Kidney (tissue), 14 donors: ENCODE results near the gene ACVR1B. TPM values are rescaled to one million over a fixed set of nuclear protein-coding genes. Genes with fewer than 3 reads are reported as not detected.

Experiments
- DNase-seq, 5 donors: peaks; one replicate each; pipeline ENCODE4 v3.0.0-alpha.2; 2013 to 2020
- FAIRE-seq: peaks from 2 replicates; lab custom pipeline; 2012; peaks lifted over from hg19 to GRCh38; lab: Jason Lieb, UNC
- H3K27ac ChIP-seq, 2 donors: one replicate each; pipeline ENCODE4 v1.7.0; 2013; ENCODE audit warnings: low read depth in 2 of 2, low read length in 2 of 2, inconsistent platforms in 1 of 2
- H3K27me3 ChIP-seq: one replicate; pipeline ENCODE4 v1.7.1; 2013; ENCODE audit warnings: low read length, inconsistent platforms; ENCODE audit not compliant: control insufficient read depth, insufficient read depth
- H3K36me3 ChIP-seq, 3 donors: one replicate each; pipeline versions ENCODE4 v1.7.0 to v1.7.1; 2013; ENCODE audit warnings: low read length in 3 of 3, control low read depth in 1 of 3, inconsistent platforms in 1 of 3; ENCODE audit not compliant: insufficient read depth in 3 of 3, control insufficient read depth in 2 of 3
- H3K4me1 ChIP-seq, 3 donors: one replicate each; pipeline versions ENCODE4 v1.7.0 to v1.7.1; 2013; ENCODE audit warnings: low read length in 3 of 3, inconsistent platforms in 1 of 3, low read depth in 1 of 3; ENCODE audit not compliant: control insufficient read depth in 2 of 3, insufficient read depth in 2 of 3
- H3K4me3 ChIP-seq, 3 donors: one replicate each; pipeline versions ENCODE4 v1.7.0 to v1.8.1; 2013; ENCODE audit warnings: low read length in 3 of 3, control low read depth in 1 of 3, inconsistent platforms in 1 of 3
- H3K9ac ChIP-seq, 3 donors: one replicate each; pipeline versions ENCODE4 v1.7.0 to v1.7.1; 2013; ENCODE audit warnings: low read length in 3 of 3, control low read depth in 1 of 3, inconsistent platforms in 1 of 3
- H3K9me3 ChIP-seq, 3 donors: one replicate each; pipeline versions ENCODE4 v1.7.0 to v1.7.1; 2013; ENCODE audit warnings: low read length in 3 of 3, control low read depth in 1 of 3, inconsistent platforms in 1 of 3; ENCODE audit not compliant: control insufficient read depth in 2 of 3, insufficient read depth in 1 of 3
- intact Hi-C: fragments of 100-400 bp; cut with DNase I; formaldehyde crosslinking; loops from one replicate; pipeline ENCODE4 v1.11.1; 2022
- polyA plus RNA-seq: library from polyadenylated mRNA; stranded (reverse); fragments of 350-450 nt; fragmentation: Illumina TruSeq; extraction: RNeasy Lipid Tissue Mini Kit (QIAGEN cat#74804); gene quantifications from one replicate; pipeline ENCODE4 v1.2.3, GENCODE V29; 2014; ENCODE audit warnings: low read depth, low replicate concordance; ENCODE audit not compliant: insufficient read depth
- total RNA-seq: library from RNA; stranded (reverse); fragmentation: NEBNext Ultra II Directional; extraction: Animal tissue kit (Norgen Biotek cat#: 25700); gene quantifications from one replicate; pipeline ENCODE4 v1.2.1, GENCODE V29; 2021
- TF ChIP-seq, protein P1 (sequence below): IDR thresholded peaks from 3 replicates; pipeline ENCODE4 v1.5.1; 2012; ENCODE audit warnings: mild to moderate bottlenecking, moderate library complexity, borderline replicate concordance; ENCODE audit not compliant: insufficient read depth; ENCODE audit errors: extremely low read depth
- donor health status: control.
- donor health status: control.
- donor health status: control.
- donor health status: control.
- donor health status: control.
- donor health status: DM: yes; HTN: yes; CAD: no.
- donor health status: Normal renal cell carcinoma (clear cell type).

The ACVR1B gene
- total and polyA plus RNA-seq, 2 donors from 2014 or later, result 30.6 to 95.5 TPM

DNA sequence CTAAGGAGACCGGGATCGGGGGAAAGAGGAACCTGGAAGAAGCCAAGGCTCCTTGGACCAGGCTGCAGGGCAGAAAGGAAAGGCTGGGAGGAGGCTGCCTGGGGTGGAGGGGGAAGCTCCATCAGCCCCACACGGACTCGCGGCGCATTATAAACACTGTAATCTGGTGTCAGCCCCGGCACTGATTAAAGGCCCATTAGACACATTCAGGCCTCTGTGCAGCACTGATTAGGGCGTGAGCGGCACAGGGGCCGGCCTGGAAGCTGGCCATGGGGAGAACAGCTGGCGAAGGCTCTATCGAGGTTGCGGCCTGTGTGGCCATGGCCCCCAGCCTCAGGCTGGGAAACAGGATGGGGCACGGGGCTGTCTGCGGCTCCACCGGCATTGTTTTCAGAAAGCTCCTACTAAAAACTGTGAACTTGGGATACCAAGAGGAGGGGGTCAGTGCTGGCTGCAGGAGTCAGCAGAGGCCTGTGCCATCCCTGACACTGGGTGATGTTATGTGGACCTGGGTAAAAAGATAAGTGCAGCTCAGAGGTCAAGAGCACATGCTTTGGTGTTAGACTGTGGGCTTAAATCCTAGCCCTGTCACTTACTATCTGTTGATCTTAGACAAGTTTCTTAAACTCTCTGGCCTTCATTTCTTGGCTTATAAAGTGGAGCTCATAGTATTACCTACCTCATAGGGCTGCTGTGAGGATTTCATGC is 33.6 kb upstream of the ACVR1B start:
- Histone ChIP-seq H3K9ac (no peak overlapping the region), H3K27ac (no peak overlapping the region), H3K36me3 (peaks cover 0 to 5% (median 3%) of the 10 kb centered on the region in 3 donors), H3K4me1 (peaks cover 0 to 13% (median 11%) of the 10 kb centered on the region in 3 donors), H3K4me3 (no peak overlapping the region), H3K27me3 (no peaks in the 10 kb centered on the region), H3K9me3 (no peaks in the 10 kb centered on the region)
- TF ChIP-seq, protein P1, sequence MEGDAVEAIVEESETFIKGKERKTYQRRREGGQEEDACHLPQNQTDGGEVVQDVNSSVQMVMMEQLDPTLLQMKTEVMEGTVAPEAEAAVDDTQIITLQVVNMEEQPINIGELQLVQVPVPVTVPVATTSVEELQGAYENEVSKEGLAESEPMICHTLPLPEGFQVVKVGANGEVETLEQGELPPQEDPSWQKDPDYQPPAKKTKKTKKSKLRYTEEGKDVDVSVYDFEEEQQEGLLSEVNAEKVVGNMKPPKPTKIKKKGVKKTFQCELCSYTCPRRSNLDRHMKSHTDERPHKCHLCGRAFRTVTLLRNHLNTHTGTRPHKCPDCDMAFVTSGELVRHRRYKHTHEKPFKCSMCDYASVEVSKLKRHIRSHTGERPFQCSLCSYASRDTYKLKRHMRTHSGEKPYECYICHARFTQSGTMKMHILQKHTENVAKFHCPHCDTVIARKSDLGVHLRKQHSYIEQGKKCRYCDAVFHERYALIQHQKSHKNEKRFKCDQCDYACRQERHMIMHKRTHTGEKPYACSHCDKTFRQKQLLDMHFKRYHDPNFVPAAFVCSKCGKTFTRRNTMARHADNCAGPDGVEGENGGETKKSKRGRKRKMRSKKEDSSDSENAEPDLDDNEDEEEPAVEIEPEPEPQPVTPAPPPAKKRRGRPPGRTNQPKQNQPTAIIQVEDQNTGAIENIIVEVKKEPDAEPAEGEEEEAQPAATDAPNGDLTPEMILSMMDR, result no peak
- FAIRE-seq, result no peak
- peak in 1 of 5 donors; percentile 32 for DNase-seq
- intact Hi-C loops, result no loop called here

DNA sequence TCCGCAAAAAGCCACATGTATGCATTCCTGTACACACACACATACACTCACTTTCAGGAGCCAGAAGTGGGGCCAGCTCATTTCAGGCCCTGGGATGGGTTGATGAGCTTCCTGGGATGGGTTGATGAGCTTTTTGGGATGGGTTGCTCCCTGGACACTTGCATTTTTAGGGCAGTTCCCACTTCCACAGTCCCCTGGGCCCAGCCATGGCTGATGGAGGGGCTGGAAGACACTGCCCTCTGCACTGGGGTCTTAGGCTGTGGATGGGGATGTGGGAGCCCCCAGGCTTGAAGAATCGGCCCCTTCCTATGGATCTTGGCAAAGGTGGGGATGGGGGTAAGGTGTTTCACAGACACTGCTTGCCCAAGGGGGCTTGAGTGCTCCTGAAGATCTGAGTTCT is 31.5 kb upstream of the ACVR1B start:
- FAIRE-seq (no peak), DNase-seq (peak in 1 of 5 donors; percentile 27)
- TF ChIP-seq, protein P1, result no peak
- no peaks in the 10 kb centered on the region for H3K9me3 ChIP-seq
- no peak overlapping the region for H3K27ac ChIP-seq
- intact Hi-C loops, result no loop called here
- no peaks in the 10 kb centered on the region for H3K27me3 ChIP-seq
- H3K4me3 ChIP-seq, result no peak overlapping the region
- no peak overlapping the region for H3K9ac ChIP-seq
- peaks cover 0 to 5% (median 3%) of the 10 kb centered on the region in 3 donors for H3K36me3 ChIP-seq
- H3K4me1 ChIP-seq, result peaks cover 0 to 24% (median 15%) of the 10 kb centered on the region in 3 donors

DNA sequence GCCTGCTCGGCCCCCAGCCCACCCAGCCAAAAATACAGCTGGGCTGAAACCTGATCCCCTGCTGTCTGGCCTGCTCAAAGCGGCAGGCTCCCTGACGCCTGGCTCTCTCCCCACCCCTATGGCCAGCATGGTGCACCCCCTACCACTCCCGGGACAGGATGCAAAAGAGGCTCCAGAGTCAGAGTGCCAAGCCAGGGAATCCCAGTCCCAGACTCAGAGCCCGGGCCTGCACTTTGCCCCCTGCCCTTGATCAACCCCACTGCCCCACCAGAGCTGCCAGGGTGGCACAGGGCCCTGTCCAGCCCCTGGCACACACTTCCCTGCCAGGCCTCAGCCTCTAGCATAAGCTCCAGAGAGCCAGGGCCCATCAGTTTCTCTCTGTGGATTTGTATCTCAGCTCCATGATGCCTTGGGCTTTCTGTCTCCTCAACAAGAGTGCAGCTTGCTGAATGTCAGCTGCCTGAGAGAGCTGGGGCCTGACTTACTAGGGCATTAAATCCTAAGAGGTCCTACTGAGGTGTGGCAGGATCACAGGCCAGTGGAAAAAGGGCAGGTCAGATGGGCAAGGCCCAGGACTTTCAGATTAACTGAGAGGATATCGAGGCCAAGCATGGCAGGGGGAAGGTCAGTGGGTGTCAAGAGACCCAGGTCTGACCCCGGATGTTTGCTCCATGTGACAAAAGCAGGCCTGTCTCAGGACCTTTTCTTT is 30.3 kb upstream of the ACVR1B start:
- Histone ChIP-seq H3K27ac (no peak overlapping the region), H3K36me3 (peaks cover 0 to 3% (median 0%) of the 10 kb centered on the region in 3 donors), H3K4me3 (no peak overlapping the region), H3K9me3 (no peaks in the 10 kb centered on the region), H3K27me3 (no peaks in the 10 kb centered on the region), H3K4me1 (peaks cover 0 to 26% (median 23%) of the 10 kb centered on the region in 3 donors), H3K9ac (no peak overlapping the region)
- TF ChIP-seq, protein P1, result no peak
- FAIRE-seq (no peak), DNase-seq (peak in 3 of 5 donors; percentile 62 to 72 (median 62))
- intact Hi-C loops, result no loop called here
